Right lobe of liver (tissue), 6 donors: ENCODE data around the gene PRR19. TPM values are rescaled to one million over a fixed set of nuclear protein-coding genes. Genes with fewer than 3 reads are reported as not detected.
"Not testable (repeated sequence)": the region's sequence is repeated elsewhere in the genome, so short reads cannot be mapped to it uniquely, and the experiment has no call there.

Experiments used
- ATAC-seq, 4 donors: fragments of 200-7000 bp; cut with Tn5 transposase; one replicate each; pipeline ENCODE4 v1.9.1; 2020; ENCODE audit warnings: mild to moderate bottlenecking in 4 of 4, moderate library complexity in 4 of 4
- DNase-seq, 3 donors: peaks; one replicate each; pipeline ENCODE4 v3.0.0-alpha.2; 2020
- H3K27ac ChIP-seq, 3 donors: fragments of 200-600 bp; one replicate each; pipeline ENCODE4 v1.8.0; 2022
- H3K27me3 ChIP-seq, 2 donors: fragments of 200-600 bp; one replicate each; pipeline ENCODE4 v1.8.0; 2022
- H3K36me3 ChIP-seq, 4 donors: fragments of 200-600 bp; sonication (generic) in 1 of 4; one replicate each; pipeline versions ENCODE4 v1.5.1 to v1.8.0; 2017 to 2022; ENCODE audit warnings: control low read depth in 1 of 4
- H3K4me1 ChIP-seq, 4 donors: fragments of 200-600 bp; sonication (generic) in 1 of 4; one replicate each; pipeline versions ENCODE4 v1.5.1 to v1.8.0; 2017 to 2022; ENCODE audit warnings: control low read depth in 1 of 4
- H3K4me3 ChIP-seq, 3 donors: fragments of 200-600 bp; one replicate each; pipeline ENCODE4 v1.8.0; 2022
- H3K9me3 ChIP-seq, 4 donors: fragments of 200-600 bp; sonication (generic) in 1 of 4; one replicate each; pipeline versions ENCODE4 v1.5.1 to v1.8.0; 2017 to 2022; ENCODE audit warnings: control low read depth in 1 of 4
- CTCF ChIP-seq, 4 donors: fragments of 200-600 bp in 3 of 4; fragments of 450-650 bp in 1 of 4; IDR thresholded peaks; one replicate each; pipeline versions ENCODE4 v1.5.1 to v1.8.0; 2016 to 2022; ENCODE audit warnings: antibody characterized with exemption in 4 of 4, mild to moderate bottlenecking in 2 of 4
- POLR2A ChIP-seq: fragments of 450-650 bp; IDR thresholded peaks from one replicate; pipeline ENCODE4 v1.6.1; 2017; ENCODE audit warnings: antibody characterized with exemption, mild to moderate bottlenecking
- WGBS: methylation state at CpG from one replicate; pipeline ENCODE4 v1.1.6; 2018; ENCODE audit warnings: low coverage, low lambda C conversion rate; ENCODE audit not compliant: insufficient coverage; ENCODE audit errors: missing lambda C conversion rate; 5-methylcytosine and 5-hydroxymethylcytosine counted together
- intact Hi-C, 2 donors: fragments of 100-400 bp; cut with DNase I; formaldehyde crosslinking; loops; one replicate each; pipeline versions ENCODE4 v1.11.2 to v1.14.1; 2022
- total RNA-seq, 6 experiments: library from RNA; depleted of rRNA in 2 of 6; stranded (reverse); fragments of >200 nt in 2 of 6; fragmentation: NEBNext Ultra II Directional in 3 of 6; extraction: Animal tissue kit (Norgen Biotek cat#: 25700) in 3 of 6; gene quantifications; one replicate each; pipeline versions ENCODE4 v1.1.0 to v1.2.4, GENCODE V29; 2016 to 2023
- donor health status: DM: no; HTN: yes; CAD: no.
- donor health status: DM: no; HTN: no; CAD: no.
- donor health status: DM: no; HTN: no; CAD: no.
- donor health status: DM: no; HTN: yes; CAD: no.
- donor health status: DM: no; HTN: yes; CAD: no.

Gene PRR19
- total RNA-seq, 6 experiments from 2014 or later: 0.18 to 0.74 (median 0.21) TPM

GRCh38 chr19:42254089-42254849 lies 47.7 kb upstream of the PRR19 start:
- 0% methylated on average over 9 of the region's 70 CpGs for WGBS
- TF ChIP-seq CTCF (IDR thresholded peaks at IDR 0.05): peak in 1 of 4 donors; percentile 8
- TF ChIP-seq POLR2A: no peak
- ATAC-seq (peak; percentile 32 to 65 (median 46)), DNase-seq (peak; percentile 84 to 86 (median 85))
- Histone ChIP-seq H3K27me3 (no peaks in the 10 kb centered on the region), H3K4me3 (peak overlapping the region; percentile 86 to 99 (median 98)), H3K27ac (peak overlapping the region; percentile 97 to 99 (median 99)), H3K4me1 (peaks cover 0 to 26% (median 5%) of the 10 kb centered on the region in 4 donors), H3K36me3 (peaks cover 0 to 6% (median under 1%) of the 10 kb centered on the region in 4 donors), H3K9me3 (no peaks in the 10 kb centered on the region)
- intact Hi-C loops: loop anchor here in 1 of 2 donors (5.0 kb wide), 1 partner anchor 33 kb away; no protein-coding TSS in a partner anchor

GRCh38 chr19:42254850-42255765 lies 46.8 kb upstream of the PRR19 start, which contains the start of gene ERF:
ERF (minus strand) TSS chr19:42255128; CDS start chr19:42254999, 129 bp downstream.
- no peaks in the 10 kb centered on the region for H3K36me3 ChIP-seq
- intact Hi-C loops: loop anchor here in 1 of 2 donors (5.0 kb wide), 1 partner anchor 32 kb away; no protein-coding TSS in a partner anchor
- H3K27ac ChIP-seq: peak within 1 kb of the TSS; percentile 97 to 99 (median 99)
- H3K9me3 ChIP-seq: no peaks in the 10 kb centered on the region
- peak; percentile 95 to 97 (median 96) for DNase-seq
- ATAC-seq: peak; percentile 78 to 87 (median 84)
- peak within 1 kb of the TSS; percentile 86 to 99 (median 98) for H3K4me3 ChIP-seq
- H3K27me3 ChIP-seq: no peaks in the 10 kb centered on the region
- H3K4me1 ChIP-seq: peaks cover 0 to 26% (median 5%) of the 10 kb centered on the region in 4 donors
- peak; percentile 99 for TF ChIP-seq POLR2A
- TF ChIP-seq CTCF (IDR thresholded peaks at IDR 0.05): peak in 1 of 4 donors; percentile 25
- 0% methylated on average over 9 of the region's 75 CpGs for WGBS

- peak in 2 of 3 donors; percentile 54 to 70 for DNase-seq
- H3K9me3 ChIP-seq: no peaks in the 10 kb centered on the region
- TF ChIP-seq CTCF (IDR thresholded peaks at IDR 0.05): no peak
- no peak for TF ChIP-seq POLR2A
- intact Hi-C loops: no loop called here
- H3K4me1 ChIP-seq: peaks cover 0 to 21% (median 5%) of the 10 kb centered on the region in 4 donors
- H3K27me3 ChIP-seq: no peaks in the 10 kb centered on the region
- ATAC-seq: peak in 3 of 4 donors; percentile 1 to 9 (median 3)
- peak overlapping the region; percentile 61 to 99 (median 97) for H3K27ac ChIP-seq
- peak overlapping the region; percentile 86 to 99 (median 98) for H3K4me3 ChIP-seq
- WGBS: 14% methylated on average over 30 of the region's 38 CpGs
- H3K36me3 ChIP-seq: no peaks in the 10 kb centered on the region
Observed at GRCh38 chr19:42255766-42256745, 45.9 kb upstream of the PRR19 start.

- H3K27ac ChIP-seq, H3K27me3 ChIP-seq, intact Hi-C loops, ATAC-seq, H3K9me3 ChIP-seq, H3K4me1 ChIP-seq, H3K4me3 ChIP-seq, DNase-seq, H3K36me3 ChIP-seq: not testable (repeated sequence)
- 81% methylated on average over 3 of the region's 3 CpGs for WGBS
Observed at GRCh38 chr19:42257842-42258241, 44.1 kb upstream of the PRR19 start.
